ACC112 (cell line): Measurements from ENCODE around the gene NHERF1.

Experiments
- H2AFZ ChIP-seq: fragments of 200-600 bp; sonication (generic); one replicate; pipeline ENCODE4 v1.6.0; 2017; ENCODE audit warnings: antibody characterized with exemption, low read length; ENCODE audit not compliant: unreplicated experiment
- H3K27ac ChIP-seq: fragments of 200-600 bp; sonication (generic); 2 replicates; pipeline ENCODE4 v1.5.1; 2014; ENCODE audit warnings: low read depth, mild to moderate bottlenecking, antibody characterized with exemption, low read length, moderate library complexity
- H3K27me3 ChIP-seq: fragments of 200-600 bp; sonication (generic); 2 replicates; pipeline ENCODE4 v1.6.1; 2014; ENCODE audit warnings: mild to moderate bottlenecking, antibody characterized with exemption, low read length, moderate library complexity, mixed read lengths; ENCODE audit not compliant: insufficient read depth
- H3K36me3 ChIP-seq: fragments of 200-600 bp; sonication (generic); 2 replicates; pipeline ENCODE4 v1.6.1; 2016; ENCODE audit warnings: mild to moderate bottlenecking, antibody characterized with exemption, low read length, moderate library complexity, mixed read lengths; ENCODE audit not compliant: insufficient read depth
- H3K4me1 ChIP-seq: fragments of 200-600 bp; sonication (generic); one replicate; pipeline ENCODE4 v1.6.1; 2016; ENCODE audit warnings: low read length, mixed read lengths; ENCODE audit not compliant: insufficient read depth, unreplicated experiment, control insufficient read depth
- H3K4me3 ChIP-seq: fragments of 200-600 bp; sonication (generic); 2 replicates; pipeline ENCODE4 v1.5.1; 2014; ENCODE audit warnings: mild to moderate bottlenecking, low read depth, low read length
- H3K79me2 ChIP-seq: fragments of 200-600 bp; sonication (generic); one replicate; pipeline ENCODE4 v1.6.0; 2016; ENCODE audit warnings: low read length; ENCODE audit not compliant: control insufficient read depth, unreplicated experiment, insufficient read depth

NHERF1 gene

GRCh38 chr17:74775409-74776043 is 27.1 kb downstream of the NHERF1 start:
- H3K79me2 ChIP-seq: peaks cover 33% of the 10 kb centered on the region
- H3K4me1 ChIP-seq: peaks cover 31% of the 10 kb centered on the region
- peak overlapping the region; percentile 89 for H3K4me3 ChIP-seq
- H3K36me3 ChIP-seq: peaks cover 9% of the 10 kb centered on the region; the same call in 1 of the 2 replicates
- H3K27ac ChIP-seq: peak overlapping the region; percentile 31; the same call in 1 of the 2 replicates
- no peaks in the 10 kb centered on the region for H3K27me3 ChIP-seq
- no peak overlapping the region for H2AFZ ChIP-seq

GRCh38 chr17:74776044-74776962 is 27.9 kb downstream of the NHERF1 start, which contains the start of gene NAT9:
Gene NAT9 (minus strand): TSS chr17:74776345. CDS start chr17:74775698, 647 bp downstream.
- Histone ChIP-seq H3K36me3 (peaks cover 4% of the 10 kb centered on the region; the same call in 1 of the 2 replicates), H3K79me2 (peaks cover 33% of the 10 kb centered on the region), H3K27me3 (no peaks in the 10 kb centered on the region), H3K27ac (peak within 1 kb of the TSS; percentile 31; the same call in 1 of the 2 replicates), H3K4me1 (peaks cover 31% of the 10 kb centered on the region), H2AFZ (peak within 1 kb of the TSS; percentile 18), H3K4me3 (peak within 1 kb of the TSS; percentile 89)

- Histone ChIP-seq H3K4me1 (peaks cover 31% of the 10 kb centered on the region), H2AFZ (peak overlapping the region; percentile 18), H3K36me3 (no peaks in the 10 kb centered on the region), H3K27me3 (no peaks in the 10 kb centered on the region), H3K79me2 (peaks cover 33% of the 10 kb centered on the region), H3K27ac (no peak overlapping the region), H3K4me3 (peak overlapping the region; percentile 89)
Measured at GRCh38 chr17:74776990-74777389, 28.6 kb downstream of the NHERF1 start.

- Histone ChIP-seq H3K36me3 (no peaks in the 10 kb centered on the region), H3K4me1 (peaks cover 31% of the 10 kb centered on the region), H3K27ac (no peak overlapping the region), H3K4me3 (no peak overlapping the region; the same call in 1 of the 2 replicates), H2AFZ (no peak overlapping the region), H3K79me2 (peaks cover 33% of the 10 kb centered on the region), H3K27me3 (no peaks in the 10 kb centered on the region)
Measured at GRCh38 chr17:74777901-74778515, 29.6 kb downstream of the NHERF1 start.

- peaks cover 25% of the 10 kb centered on the region for H3K4me1 ChIP-seq
Measured at GRCh38 chr17:74778960-74779359, 30.5 kb downstream of the NHERF1 start.

GRCh38 chr17:74779501-74779900 is 31.1 kb downstream of the NHERF1 start:
- Histone ChIP-seq H2AFZ (no peak overlapping the region), H3K79me2 (peaks cover 28% of the 10 kb centered on the region), H3K36me3 (no peaks in the 10 kb centered on the region), H3K27ac (no peak overlapping the region), H3K4me3 (no peak overlapping the region), H3K4me1 (peaks cover 21% of the 10 kb centered on the region), H3K27me3 (no peaks in the 10 kb centered on the region)

More at GRCh38 chr17:74778960-74779359, 30.5 kb downstream of the NHERF1 start:
- Histone ChIP-seq H3K79me2 (peaks cover 28% of the 10 kb centered on the region), H3K4me3 (no peak overlapping the region), H2AFZ (no peak overlapping the region), H3K36me3 (no peaks in the 10 kb centered on the region), H3K27me3 (no peaks in the 10 kb centered on the region), H3K27ac (no peak overlapping the region)

GRCh38 chr17:74779948-74780400 is 31.5 kb downstream of the NHERF1 start:
- Histone ChIP-seq H3K36me3 (no peaks in the 10 kb centered on the region), H3K27me3 (no peaks in the 10 kb centered on the region), H3K4me3 (no peak overlapping the region), H3K4me1 (peaks cover 21% of the 10 kb centered on the region), H2AFZ (no peak overlapping the region), H3K79me2 (peaks cover 28% of the 10 kb centered on the region), H3K27ac (no peak overlapping the region)

- peaks cover 21% of the 10 kb centered on the region for H3K4me1 ChIP-seq
- H3K79me2 ChIP-seq: peaks cover 22% of the 10 kb centered on the region
- no peaks in the 10 kb centered on the region for H3K36me3 ChIP-seq
- H3K27ac ChIP-seq: no peak overlapping the region
- H3K27me3 ChIP-seq: no peaks in the 10 kb centered on the region
- no peak overlapping the region for H3K4me3 ChIP-seq
- no peak overlapping the region for H2AFZ ChIP-seq
Measured at GRCh38 chr17:74780443-74781238, 32.2 kb downstream of the NHERF1 start.

GRCh38 chr17:74782571-74782970 is 34.1 kb downstream of the NHERF1 start:
- no peaks in the 10 kb centered on the region for H3K36me3 ChIP-seq
- no peaks in the 10 kb centered on the region for H3K27me3 ChIP-seq
- no peak overlapping the region for H3K4me3 ChIP-seq
- H3K4me1 ChIP-seq: peaks cover 14% of the 10 kb centered on the region
- H2AFZ ChIP-seq: no peak overlapping the region
- H3K27ac ChIP-seq: no peak overlapping the region
- peaks cover 7% of the 10 kb centered on the region for H3K79me2 ChIP-seq
